Panc1 (cell line): ENCODE results near the gene SIKE1. TPM values are rescaled to one million over a fixed set of nuclear protein-coding genes. Genes with fewer than 3 reads are reported as not detected.
"Not testable (repeated sequence)": the region's sequence is repeated elsewhere in the genome, so short reads cannot be mapped to it uniquely, and the experiment has no call there.

Experiments
- ATAC-seq: fragments of 200-7000 bp; cut with Tn5 transposase; 2 replicates; pipeline ENCODE4 v1.9.1; 2020; ENCODE audit warnings: mild to moderate bottlenecking, moderate library complexity
- BruUV-seq: library from RNA; stranded (reverse); fragments of 400-500 nt; replicated peaks from 2 replicates; lab custom pipeline; 2021; lab: Mats Ljungman, UMichigan
- CTCF ChIA-PET: fragments of 300-600 bp; sonication (Branson Sonifier 250); formaldehyde crosslinking; loops from one replicate; lab custom pipeline; 2022; ENCODE audit warnings: antibody characterized with exemption; lab: Charles Lee
- POLR2A ChIA-PET: fragments of 300-600 bp; sonication (Branson Sonifier 250); formaldehyde crosslinking; loops from one replicate; lab custom pipeline; 2022; ENCODE audit warnings: antibody characterized with exemption; lab: Charles Lee
- DNase-seq: peaks from one replicate; pipeline ENCODE4 v3.0.0-alpha.2; 2010; ENCODE audit warnings: low read depth, low spot score
- H3K27ac ChIP-seq: 2 replicates; pipeline ENCODE4 v1.5.1; 2011; ENCODE audit warnings: mild to moderate bottlenecking, low read length, inconsistent platforms
- H3K27me3 ChIP-seq: fragments of 200-500 bp; sonication (Bioruptor generic); 2 replicates; pipeline ENCODE4 v1.6.0; 2014; ENCODE audit warnings: low read length, inconsistent platforms; ENCODE audit not compliant: control insufficient read depth, insufficient read depth
- H3K36me3 ChIP-seq: fragments of 200-500 bp; sonication (Bioruptor generic); 2 replicates; pipeline ENCODE4 v1.5.1; 2014; ENCODE audit warnings: inconsistent platforms, mild to moderate bottlenecking, low read length, moderate library complexity; ENCODE audit not compliant: control insufficient read depth, insufficient read depth
- H3K4me1 ChIP-seq: 2 replicates; pipeline ENCODE4 v1.5.1; 2011; ENCODE audit warnings: inconsistent platforms, mild to moderate bottlenecking, low read length, moderate library complexity; ENCODE audit not compliant: control insufficient read depth, insufficient read depth
- H3K4me3 ChIP-seq, 2 experiments: 2 replicates each; pipeline ENCODE4 v1.5.1; 2011 to 2012; ENCODE audit warnings: low read depth in 2 of 2, low read length in 2 of 2, mild to moderate bottlenecking in 2 of 2, inconsistent platforms in 1 of 2, moderate library complexity in 1 of 2
- H3K9me3 ChIP-seq: fragments of 200-500 bp; sonication (Bioruptor generic); 2 replicates; pipeline ENCODE4 v1.5.1; 2014; ENCODE audit warnings: low read depth, mild to moderate bottlenecking, inconsistent platforms, low read length, moderate library complexity; ENCODE audit not compliant: control insufficient read depth, insufficient read depth
- POLR2AphosphoS5 ChIP-seq: IDR thresholded peaks from 2 replicates; pipeline ENCODE4 v1.6.1; 2012; ENCODE audit warnings: mild to moderate bottlenecking, low read depth, low read length, moderate library complexity
- REST ChIP-seq, 2 experiments: IDR thresholded peaks; 2 replicates each; pipeline ENCODE4 v1.6.1; 2011 to 2012; ENCODE audit warnings: low read depth in 2 of 2, control low read depth in 1 of 2, low read length in 1 of 2, mild to moderate bottlenecking in 1 of 2, moderate library complexity in 1 of 2; ENCODE audit not compliant: insufficient read depth in 1 of 2
- SIN3A ChIP-seq: IDR thresholded peaks from 2 replicates; pipeline ENCODE4 v1.6.1; 2012; ENCODE audit warnings: low read depth, mild to moderate bottlenecking, low read length, moderate library complexity, borderline replicate concordance; ENCODE audit not compliant: insufficient read depth
- TCF7L2 ChIP-seq: IDR thresholded peaks from 2 replicates; pipeline ENCODE4 v1.6.1; 2011; ENCODE audit warnings: mild to moderate bottlenecking, low read depth, low read length, inconsistent platforms
- in situ Hi-C: cut with HindIII; loops from 2 replicates; pipeline ENCODE4 v1.10.0; 2016; ENCODE audit warnings: low sequenced_read_pairs, low pct_unique_long_range_greater_than_20kb
- intact Hi-C: fragments of 100-400 bp; cut with micrococcal nuclease; formaldehyde crosslinking; loops from one replicate; pipeline ENCODE4 v1.10.0; 2022; ENCODE audit not compliant: unreplicated experiment
- total RNA-seq: library from RNA; stranded (reverse); gene quantifications from one replicate; pipeline ENCODE4 v1.2.1, GENCODE V29; 2021; ENCODE audit not compliant: unreplicated experiment
- TF ChIP-seq, protein P1 (sequence below): fragments of 450-650 bp; IDR thresholded peaks from 2 replicates; pipeline ENCODE4 v1.5.1; 2017; ENCODE audit warnings: mild to moderate bottlenecking

SIKE1 gene
- total RNA-seq, 1 experiment from 2014 or later: 29.7 TPM

DNA sequence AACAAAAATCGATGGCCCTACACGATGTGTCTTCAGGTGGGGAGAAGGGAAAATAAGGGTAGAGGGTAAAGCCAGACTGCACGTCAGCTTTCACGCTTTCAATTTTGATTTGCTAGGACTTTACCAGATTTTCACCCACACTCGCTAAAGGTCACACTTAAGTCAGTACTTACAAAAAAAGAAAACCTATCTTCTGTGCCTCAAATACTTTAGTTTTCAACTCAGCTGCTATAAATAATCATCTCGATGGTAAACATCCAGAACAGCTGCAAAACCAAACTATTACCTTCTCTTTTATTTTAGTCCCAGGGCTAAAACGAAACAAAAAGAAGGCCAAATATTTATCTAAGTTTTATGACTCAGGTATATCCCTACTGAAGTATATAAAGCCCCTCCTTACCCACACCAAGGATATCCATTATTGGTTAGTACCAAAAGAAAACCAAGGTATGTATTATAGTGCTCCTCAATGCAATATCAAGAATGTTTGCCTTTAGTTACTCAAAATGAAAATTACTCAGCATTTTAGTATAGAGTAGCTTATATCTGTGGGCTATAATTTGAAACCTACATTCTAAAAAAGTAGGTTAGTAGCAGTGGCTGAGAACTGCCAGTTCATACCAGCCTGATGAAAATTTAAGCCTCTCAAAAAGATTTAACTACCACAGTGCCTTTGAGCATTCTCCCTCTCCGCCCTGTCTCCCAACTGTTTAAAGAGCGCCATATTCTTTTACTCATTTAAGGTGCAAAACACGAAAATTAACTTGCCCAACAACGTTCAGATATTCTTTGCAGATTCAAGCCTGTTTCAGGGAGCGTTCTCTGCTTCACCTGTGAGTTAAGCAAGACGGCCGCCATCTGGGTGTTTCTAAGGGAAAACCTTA is 24.2 kb downstream of the SIKE1 start:
- intact Hi-C loops: no loop called here
- Histone ChIP-seq H3K9me3 (no peaks in the 10 kb centered on the region), H3K27me3 (no peaks in the 10 kb centered on the region), H3K4me3 (peak overlapping the region; percentile 89 to 98), H3K27ac (peak overlapping the region; percentile 99), H3K36me3 (peaks cover 9% of the 10 kb centered on the region), H3K4me1 (peaks cover 30% of the 10 kb centered on the region)
- TF ChIP-seq REST (IDR thresholded peaks at IDR 0.05; ENCODE audit: insufficient read depth in 1 of 2, low read depth in 2 of 2, low read length in 1 of 2): no peak
- in situ Hi-C loops: no loop called here
- ChIA-PET CTCF (interaction anchor here (0.6 kb wide), 1 partner anchor 410 kb away, joined by 4 read pairs; no protein-coding TSS in a partner anchor), POLR2A (no interaction called here)
- TSS peak; percentile 55 for BruUV-seq
- ATAC-seq (no peak), DNase-seq (no peak)

DNA sequence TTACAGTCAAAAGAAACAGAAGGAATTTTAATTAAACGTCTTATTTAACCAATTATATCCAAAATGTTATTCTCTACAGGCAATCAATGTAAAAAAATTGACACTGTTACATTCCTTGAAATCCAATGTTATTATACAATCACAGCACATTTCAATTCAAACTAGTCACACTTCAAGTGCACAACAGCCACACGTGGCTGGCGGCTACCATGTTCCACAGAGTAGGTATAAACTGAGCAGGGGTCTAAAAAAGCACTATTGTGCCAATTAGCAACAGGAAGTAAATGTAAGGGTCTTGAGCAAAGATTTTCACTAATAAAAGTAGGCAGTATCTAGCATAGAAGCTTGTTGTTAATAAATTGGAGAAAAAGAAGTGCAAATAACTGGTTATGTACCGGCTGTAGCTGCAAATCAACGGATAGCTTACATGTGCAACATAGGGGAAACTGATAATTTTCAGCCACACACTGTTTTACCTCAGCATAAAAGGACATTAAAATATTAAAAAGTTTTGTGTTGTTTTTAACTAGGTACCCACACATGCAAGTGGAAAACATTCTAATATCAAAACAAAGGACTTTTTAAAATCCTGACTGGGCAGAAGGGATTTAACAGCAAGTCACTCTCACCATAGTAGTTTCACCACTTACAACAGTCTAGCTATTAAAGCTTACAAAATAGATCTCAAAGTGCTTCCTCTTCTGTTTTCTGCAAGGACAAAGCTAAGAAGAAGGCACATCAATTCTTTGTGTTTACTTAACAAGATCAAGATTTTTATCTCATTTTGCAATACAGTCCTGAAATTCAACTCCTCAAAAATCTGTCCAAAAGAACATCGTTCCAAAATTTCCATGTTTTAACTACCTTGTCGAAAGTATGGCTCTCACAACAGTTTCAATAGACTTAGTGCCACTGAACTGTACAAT is 25.2 kb downstream of the SIKE1 start:
- TF ChIP-seq, protein P1, sequence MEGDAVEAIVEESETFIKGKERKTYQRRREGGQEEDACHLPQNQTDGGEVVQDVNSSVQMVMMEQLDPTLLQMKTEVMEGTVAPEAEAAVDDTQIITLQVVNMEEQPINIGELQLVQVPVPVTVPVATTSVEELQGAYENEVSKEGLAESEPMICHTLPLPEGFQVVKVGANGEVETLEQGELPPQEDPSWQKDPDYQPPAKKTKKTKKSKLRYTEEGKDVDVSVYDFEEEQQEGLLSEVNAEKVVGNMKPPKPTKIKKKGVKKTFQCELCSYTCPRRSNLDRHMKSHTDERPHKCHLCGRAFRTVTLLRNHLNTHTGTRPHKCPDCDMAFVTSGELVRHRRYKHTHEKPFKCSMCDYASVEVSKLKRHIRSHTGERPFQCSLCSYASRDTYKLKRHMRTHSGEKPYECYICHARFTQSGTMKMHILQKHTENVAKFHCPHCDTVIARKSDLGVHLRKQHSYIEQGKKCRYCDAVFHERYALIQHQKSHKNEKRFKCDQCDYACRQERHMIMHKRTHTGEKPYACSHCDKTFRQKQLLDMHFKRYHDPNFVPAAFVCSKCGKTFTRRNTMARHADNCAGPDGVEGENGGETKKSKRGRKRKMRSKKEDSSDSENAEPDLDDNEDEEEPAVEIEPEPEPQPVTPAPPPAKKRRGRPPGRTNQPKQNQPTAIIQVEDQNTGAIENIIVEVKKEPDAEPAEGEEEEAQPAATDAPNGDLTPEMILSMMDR: no peak
- TF ChIP-seq REST (IDR thresholded peaks at IDR 0.05; ENCODE audit: insufficient read depth in 1 of 2, low read depth in 2 of 2, low read length in 1 of 2) (no peak), TCF7L2 (no peak), SIN3A (no peak), POLR2AphosphoS5 (no peak)
- Histone ChIP-seq H3K36me3 (peaks cover 9% of the 10 kb centered on the region), H3K27ac (0 out of 2 replicates have a peak overlapping the region, but pooled peaks have one; percentile 99), H3K4me1 (peaks cover 30% of the 10 kb centered on the region), H3K9me3 (no peaks in the 10 kb centered on the region), H3K27me3 (no peaks in the 10 kb centered on the region), H3K4me3 (peak overlapping the region; percentile 89 to 98)
- ATAC-seq (no peak), DNase-seq (no peak)
- no TSS peak for BruUV-seq
- POLR2A ChIA-PET: no interaction called here
- intact Hi-C loops (no loop called here), in situ Hi-C loops (no loop called here)
- CTCF ChIA-PET: no interaction called here

DNA sequence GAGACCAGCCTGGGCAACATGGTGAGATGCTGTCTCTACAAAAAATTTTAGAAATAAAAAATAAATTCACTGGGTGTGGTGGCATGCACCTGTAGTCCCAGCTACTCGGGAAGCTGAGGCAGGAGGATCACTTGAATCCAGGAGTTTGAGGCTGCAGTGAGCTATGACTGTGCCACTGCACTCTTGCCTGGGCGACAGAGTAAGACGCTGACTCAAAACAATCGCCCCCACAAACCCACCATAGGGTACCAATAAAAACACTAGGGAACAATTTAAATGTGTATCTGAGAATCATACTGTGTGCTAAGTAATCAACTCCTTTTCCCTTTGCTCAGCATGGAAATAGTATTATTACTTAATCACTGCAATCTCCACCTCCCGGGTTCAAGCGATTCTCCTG is 26.8 kb downstream of the SIKE1 start:
- ATAC-seq, H3K27ac ChIP-seq, DNase-seq, BruUV-seq, CTCF ChIA-PET, H3K27me3 ChIP-seq, POLR2A ChIA-PET, intact Hi-C loops, H3K9me3 ChIP-seq, in situ Hi-C loops, H3K4me3 ChIP-seq: not testable (repeated sequence)
- Histone ChIP-seq H3K4me1 (peaks cover 30% of the 10 kb centered on the region), H3K36me3 (peaks cover 21% of the 10 kb centered on the region)
